GM12873 (cell line): Measurements from ENCODE around the gene FAM20B.

Experiments used
- TF ChIP-seq, protein P1 (sequence below): IDR thresholded peaks from 2 replicates; pipeline ENCODE4 v1.5.1; 2012; ENCODE audit warnings: low read depth, mild to moderate bottlenecking, moderate library complexity, low read length, control low read depth; ENCODE audit not compliant: insufficient read depth; ENCODE audit errors: missing control alignments

The FAM20B gene

GRCh38 chr1:179047636-179047997 is 21.9 kb downstream of the FAM20B start:
- TF ChIP-seq, protein P1, sequence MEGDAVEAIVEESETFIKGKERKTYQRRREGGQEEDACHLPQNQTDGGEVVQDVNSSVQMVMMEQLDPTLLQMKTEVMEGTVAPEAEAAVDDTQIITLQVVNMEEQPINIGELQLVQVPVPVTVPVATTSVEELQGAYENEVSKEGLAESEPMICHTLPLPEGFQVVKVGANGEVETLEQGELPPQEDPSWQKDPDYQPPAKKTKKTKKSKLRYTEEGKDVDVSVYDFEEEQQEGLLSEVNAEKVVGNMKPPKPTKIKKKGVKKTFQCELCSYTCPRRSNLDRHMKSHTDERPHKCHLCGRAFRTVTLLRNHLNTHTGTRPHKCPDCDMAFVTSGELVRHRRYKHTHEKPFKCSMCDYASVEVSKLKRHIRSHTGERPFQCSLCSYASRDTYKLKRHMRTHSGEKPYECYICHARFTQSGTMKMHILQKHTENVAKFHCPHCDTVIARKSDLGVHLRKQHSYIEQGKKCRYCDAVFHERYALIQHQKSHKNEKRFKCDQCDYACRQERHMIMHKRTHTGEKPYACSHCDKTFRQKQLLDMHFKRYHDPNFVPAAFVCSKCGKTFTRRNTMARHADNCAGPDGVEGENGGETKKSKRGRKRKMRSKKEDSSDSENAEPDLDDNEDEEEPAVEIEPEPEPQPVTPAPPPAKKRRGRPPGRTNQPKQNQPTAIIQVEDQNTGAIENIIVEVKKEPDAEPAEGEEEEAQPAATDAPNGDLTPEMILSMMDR = no peak

DNA sequence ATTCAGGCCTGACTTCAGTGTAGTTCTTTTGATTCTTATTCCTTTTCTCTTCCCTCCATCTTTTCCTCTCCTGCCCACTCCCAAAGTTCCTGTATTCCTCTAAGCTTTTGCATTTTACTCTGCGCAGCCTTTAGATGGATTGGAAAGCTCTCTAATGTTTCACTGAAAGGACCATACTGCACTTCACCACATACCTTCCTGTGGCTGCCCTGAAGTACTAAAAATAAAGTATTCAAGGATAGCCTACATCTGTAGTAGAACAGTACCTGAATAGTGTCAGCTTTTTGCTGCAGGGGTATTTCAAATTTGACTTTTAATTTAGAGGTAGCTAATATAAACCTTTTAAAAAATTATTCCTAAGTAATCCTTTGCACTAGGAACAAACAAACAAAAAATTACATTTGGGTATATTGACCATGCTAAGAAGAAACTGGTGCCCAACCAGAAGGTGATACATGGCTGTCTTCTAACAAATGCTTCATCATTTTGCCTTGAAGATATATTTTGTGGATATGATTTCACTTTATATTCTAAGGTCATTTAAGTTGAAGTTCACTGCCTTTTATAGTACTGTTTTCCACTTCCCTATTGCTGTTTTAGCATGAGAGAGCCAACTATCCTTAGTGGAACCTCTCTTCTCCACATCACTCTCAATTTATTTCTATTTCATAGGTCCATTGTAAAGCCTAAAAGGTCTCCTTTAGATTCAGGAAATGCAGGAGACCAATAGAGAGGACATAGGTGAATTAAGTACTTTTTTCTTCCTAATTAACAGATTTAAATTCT is 22.8 kb downstream of the FAM20B start:
- TF ChIP-seq, protein P1 = no peak

- TF ChIP-seq, protein P1 = no peak
Measured at GRCh38 chr1:179052776-179053175, 27.1 kb downstream of the FAM20B start.

DNA sequence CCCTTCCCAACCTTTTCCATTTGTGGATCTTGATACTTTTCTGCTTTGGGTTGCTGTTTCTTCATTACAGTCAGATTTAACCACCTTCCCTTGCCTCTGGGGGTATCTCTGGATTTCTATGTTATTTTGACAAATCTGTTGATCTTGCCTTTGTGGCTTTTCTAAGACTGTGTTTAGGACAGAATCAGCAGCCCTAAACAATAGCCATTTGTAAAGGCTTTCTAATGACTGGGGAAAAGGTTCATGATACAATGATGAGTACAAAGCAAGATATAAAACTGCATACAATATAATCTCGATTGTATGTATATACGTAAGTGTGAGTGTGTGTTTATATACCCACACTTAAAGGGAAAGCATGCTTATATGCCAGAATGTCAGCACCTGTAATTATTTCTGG is 27.8 kb downstream of the FAM20B start:
- TF ChIP-seq, protein P1 = no peak

GRCh38 chr1:179055937-179056336 is 30.2 kb downstream of the FAM20B start:
- TF ChIP-seq, protein P1 = no peak

DNA sequence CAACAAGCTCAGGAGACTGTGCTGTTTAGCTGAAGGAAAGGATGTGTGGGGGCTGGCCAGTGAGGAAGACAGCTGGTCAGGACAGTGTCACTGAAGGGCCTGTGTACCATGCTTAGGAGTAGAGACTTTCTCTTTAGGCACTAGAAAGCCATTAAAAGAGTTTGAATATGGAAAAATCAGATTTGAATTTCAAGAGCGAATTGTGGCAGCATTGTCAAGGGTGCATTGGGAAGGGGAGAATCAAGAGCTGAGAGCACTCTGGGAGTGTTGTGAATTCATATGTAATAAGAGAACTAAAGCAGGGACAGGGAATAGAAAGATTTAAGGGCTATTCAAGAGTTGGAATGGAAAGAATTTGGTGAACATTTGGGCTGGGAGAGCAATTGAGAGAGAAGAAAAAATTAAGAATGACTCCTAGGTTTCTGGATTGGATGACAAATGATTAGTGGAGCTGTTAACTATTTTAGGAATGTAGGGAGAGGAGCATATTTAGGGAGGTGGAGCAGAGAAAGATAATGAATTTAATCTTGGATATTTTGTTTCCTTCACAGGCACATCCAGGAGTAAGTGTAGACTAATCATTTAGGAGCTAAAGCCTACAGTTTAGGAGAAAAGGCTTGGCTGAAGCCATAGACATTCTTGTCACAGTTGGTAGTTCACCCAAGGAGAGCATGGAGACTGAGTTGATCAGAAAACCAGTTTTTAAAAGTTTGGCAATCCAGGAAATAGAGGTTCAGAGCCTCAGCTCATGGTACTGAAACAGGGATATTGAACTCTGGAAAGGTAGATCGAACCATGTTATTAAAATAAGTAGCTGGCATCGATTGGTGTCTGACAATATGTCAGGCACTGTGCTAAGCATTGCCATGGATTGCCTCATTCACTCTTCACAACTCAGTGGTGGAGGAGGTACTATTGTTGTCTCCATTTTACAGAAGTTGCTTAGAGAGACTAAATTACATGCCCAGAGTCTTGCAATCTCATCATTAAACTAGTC is 33.1 kb downstream of the FAM20B start:
- TF ChIP-seq, protein P1 = no peak

DNA sequence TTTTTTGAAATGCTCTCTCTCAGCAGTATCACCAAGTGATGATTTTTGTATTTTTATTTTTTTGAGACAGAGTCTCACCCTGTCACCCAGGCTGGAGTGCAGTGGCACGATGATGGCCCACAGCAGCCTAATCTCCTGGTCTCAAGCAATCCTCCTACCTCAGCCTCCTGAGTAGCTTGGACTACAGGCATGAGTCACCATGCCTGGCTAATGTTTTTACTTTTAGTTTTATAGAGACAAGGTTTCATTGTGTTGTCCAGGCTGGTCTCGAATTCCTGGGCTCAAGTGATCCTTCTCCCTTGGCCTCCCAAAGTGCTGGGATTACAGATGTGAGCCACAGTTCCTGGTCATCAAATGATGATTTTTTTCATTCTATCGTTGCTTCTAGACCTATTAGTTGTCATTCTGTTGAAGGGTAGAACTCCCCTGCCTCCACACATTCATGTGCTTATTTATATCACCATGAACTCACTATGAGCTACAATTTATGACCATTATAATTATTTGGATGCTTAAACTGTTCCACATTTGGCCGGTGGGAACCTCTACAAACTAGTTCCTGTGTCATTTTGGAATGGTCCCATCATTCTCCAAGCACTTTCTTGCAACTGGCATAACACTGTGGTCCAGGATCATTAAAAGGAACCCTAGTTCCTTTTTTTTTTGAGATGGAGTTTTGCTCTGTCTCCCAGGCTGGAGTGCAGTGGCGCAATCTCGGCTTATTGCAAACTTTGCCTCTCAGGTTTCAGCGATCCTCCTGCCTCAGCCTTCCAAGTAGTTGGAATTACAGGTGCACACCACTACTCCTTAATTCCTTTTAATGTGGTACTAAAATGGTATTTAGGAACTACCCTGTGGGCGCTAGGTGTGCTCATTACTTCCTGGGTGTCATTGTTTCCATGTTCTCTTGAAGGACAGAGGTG is 35.9 kb downstream of the FAM20B start:
- TF ChIP-seq, protein P1 = no peak
